Esophagus squamous epithelium (tissue), 4 donors: ENCODE measurements around the gene TMEM19.

ENCODE experiments used
- CTCF ChIP-seq, 6 experiments: fragments of 450-650 bp in 4 of 6; fragments of 200-600 bp in 2 of 6; sonication (generic) in 2 of 6; IDR thresholded peaks; one replicate each; pipeline ENCODE4 v1.5.1; 2016 to 2019; ENCODE audit warnings: antibody characterized with exemption in 6 of 6, mild to moderate bottlenecking in 4 of 6, moderate library complexity in 4 of 6
- POLR2A ChIP-seq, 4 donors: fragments of 450-650 bp; IDR thresholded peaks; one replicate each; pipeline ENCODE4 v1.6.1; 2017; ENCODE audit warnings: antibody characterized with exemption in 4 of 4, mild to moderate bottlenecking in 4 of 4, moderate library complexity in 3 of 4

GRCh38 chr12:71685914-71686657 is at the start of gene TMEM19:
- TF ChIP-seq POLR2A (IDR thresholded peaks at IDR 0.05) = peak in 3 of 4 donors; percentile 33 to 76 (median 46)
- TF ChIP-seq CTCF (IDR thresholded peaks at IDR 0.05) = peak; percentile 13 to 38 (median 26)
